ENCODE measurements around the gene DAAM1.

DAAM1 gene

DNA sequence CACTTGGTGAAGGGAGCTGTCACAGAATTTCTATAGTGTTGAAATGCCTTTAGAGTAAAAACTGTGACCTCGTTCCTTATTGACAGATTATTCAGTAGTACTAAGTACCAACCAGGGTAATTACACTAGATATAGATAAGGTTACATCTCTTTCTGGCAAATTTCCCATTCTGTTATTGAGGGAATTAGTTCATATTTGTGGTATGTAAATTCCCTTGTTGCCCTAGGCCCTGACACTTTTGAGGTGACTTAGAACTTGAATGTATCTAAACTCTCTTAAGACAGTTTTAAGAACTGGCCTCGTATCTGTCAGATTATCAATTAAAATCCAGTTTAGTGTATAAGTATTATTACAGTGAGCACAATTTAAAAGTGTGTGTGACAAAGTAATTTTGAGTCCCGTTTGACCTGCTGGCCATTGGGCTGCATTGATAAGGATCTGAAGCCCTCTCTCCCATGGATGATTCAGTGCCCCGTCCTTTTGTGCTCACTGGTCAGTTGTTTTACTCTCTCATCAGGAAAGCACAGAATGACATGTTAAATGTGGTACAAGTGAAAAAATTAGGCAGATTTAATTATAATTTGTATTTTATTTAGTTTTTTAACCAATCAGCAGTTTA, 153.5 kb downstream of the DAAM1 start:
- DNase-seq (ENCODE audit: low read depth in 2 of 2), result no peak

- no peak for DNase-seq (ENCODE audit: low read depth in 2 of 2)
Measured at GRCh38 chr14:59342516-59343484, 154.3 kb downstream of the DAAM1 start.

- no peak for DNase-seq (ENCODE audit: low read depth in 2 of 2)
Measured at GRCh38 chr14:59343585-59343984, 155.1 kb downstream of the DAAM1 start.

DNA sequence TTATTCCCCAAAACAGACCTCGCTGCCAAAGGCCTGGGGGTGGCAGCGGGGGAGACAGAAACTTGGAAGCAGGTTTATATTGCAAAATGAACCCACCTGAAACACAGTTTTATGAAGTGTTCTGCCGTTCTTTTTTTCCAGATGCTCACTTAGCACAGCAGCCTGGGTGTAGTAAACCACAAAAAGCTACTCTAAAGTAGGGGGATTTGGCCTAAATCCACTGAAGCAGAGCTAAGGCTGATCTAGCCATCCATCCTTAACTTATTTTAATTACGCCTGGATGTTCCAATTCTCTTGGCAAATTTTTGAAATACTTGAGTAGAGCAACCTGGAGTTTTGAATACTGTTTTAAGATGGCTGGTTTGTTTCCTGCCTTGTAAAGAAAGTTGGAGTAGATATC, 155.5 kb downstream of the DAAM1 start:
- no peak for DNase-seq (ENCODE audit: low read depth in 2 of 2)

DNA sequence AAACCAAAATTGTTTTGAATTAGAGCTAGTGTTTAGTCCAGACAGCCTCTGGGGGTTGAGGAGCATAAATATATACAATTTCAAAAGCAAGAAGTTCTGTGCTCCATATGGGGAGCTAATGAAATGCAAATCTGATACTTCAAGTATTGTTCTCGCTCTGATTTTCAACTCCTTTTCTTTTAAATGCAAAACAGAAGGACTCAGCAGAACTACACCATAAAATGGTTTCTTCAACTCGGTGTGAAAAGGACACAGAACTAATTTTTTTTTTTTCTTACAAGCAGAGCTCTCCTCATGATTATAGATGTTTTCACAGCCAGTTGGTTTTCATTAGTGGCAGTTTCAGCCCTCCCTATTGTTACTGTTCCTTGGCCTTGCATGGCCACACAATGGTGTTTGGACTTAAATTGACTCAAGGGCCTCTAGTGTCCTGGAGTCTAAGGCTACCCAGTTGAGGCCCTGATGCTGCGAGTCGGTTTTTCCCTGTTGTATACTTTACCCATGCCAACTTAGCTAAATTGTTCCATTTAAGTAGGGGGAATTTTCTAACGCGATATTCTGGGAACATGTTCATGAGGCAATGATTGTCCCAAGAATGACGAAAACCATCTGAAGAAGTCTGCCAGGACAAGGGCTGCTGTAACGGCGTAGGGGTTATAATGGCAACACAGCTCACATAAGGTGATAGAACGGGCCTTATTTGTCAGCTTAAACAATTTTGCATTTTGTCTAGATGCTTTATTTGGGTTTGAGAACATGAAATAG, 156.4 kb downstream of the DAAM1 start:
- no peak for DNase-seq (ENCODE audit: low read depth in 2 of 2)

DNA sequence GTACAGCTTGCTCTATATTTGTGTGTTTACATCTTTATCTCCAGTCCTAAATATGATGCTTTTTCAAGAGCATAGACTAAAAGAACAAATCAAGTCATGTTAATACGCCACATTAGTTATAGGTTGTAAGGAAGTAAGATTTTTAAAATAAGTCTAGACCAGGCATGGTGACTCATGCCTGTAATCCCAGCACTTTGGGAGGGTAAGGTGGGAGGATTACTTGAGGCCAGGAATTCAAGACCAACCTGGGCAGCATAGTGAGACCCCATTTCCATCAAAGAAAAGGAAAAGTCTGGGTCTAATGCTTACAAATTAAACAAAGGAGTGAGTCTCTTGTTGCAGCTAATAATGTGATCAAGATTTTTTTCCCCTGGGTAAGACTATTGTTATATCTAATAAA, 157.9 kb downstream of the DAAM1 start:
- no peak for DNase-seq (ENCODE audit: low read depth in 2 of 2)

GRCh38 chr14:59346796-59347510, 158.5 kb downstream of the DAAM1 start:
- no peak for DNase-seq (ENCODE audit: low read depth in 2 of 2)

- no peak for DNase-seq (ENCODE audit: low read depth in 2 of 2)
Measured at GRCh38 chr14:59347511-59347900, 159.0 kb downstream of the DAAM1 start.

DNA sequence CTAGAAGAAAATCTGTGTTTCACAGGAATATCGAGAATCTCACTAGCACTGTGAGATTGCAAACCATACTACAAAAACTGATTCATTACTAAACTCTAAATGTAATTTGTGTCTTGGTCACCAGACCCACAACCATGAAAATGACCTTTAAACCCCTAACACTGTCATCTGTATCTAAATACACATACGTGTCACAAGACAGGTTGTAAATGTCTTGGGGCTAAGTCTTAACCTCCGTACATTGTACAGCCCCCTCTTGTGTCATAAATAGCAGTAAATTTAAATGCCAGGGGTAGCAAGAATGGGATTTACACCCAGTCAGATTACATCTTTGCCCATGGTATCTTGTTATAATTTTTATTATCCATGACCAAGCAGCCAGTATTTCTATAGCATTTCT, 159.4 kb downstream of the DAAM1 start:
- DNase-seq (ENCODE audit: low read depth in 2 of 2), result no peak

GRCh38 chr14:59349258-59349701, 160.8 kb downstream of the DAAM1 start:
- no peak for DNase-seq (ENCODE audit: low read depth in 2 of 2)

DNA sequence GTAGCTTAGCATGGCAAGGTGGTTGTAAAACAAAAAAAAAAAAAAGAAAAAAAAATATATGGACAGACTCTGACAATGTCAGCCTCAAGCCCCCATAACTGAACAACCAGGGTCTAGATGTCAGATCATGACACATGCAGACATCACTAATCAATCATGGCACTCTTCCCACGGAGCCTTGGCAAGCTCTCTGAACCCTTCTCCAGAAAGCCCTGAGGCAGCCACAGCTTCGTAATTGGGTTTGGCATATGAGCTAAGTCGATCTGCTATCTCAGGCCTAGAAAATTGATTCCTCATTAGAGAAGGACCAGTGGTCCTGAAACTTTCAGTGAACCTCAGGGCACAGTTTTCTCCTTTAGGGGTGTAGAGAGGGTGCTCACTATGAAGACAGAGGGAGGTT, 164.5 kb downstream of the DAAM1 start:
- DNase-seq (ENCODE audit: low read depth in 2 of 2), result no peak

GRCh38 chr14:59354666-59355065, 166.2 kb downstream of the DAAM1 start:
- DNase-seq (ENCODE audit: low read depth in 2 of 2), result no peak

GRCh38 chr14:59355091-59355490, 166.6 kb downstream of the DAAM1 start:
- DNase-seq (ENCODE audit: low read depth in 2 of 2), result no peak

DNA sequence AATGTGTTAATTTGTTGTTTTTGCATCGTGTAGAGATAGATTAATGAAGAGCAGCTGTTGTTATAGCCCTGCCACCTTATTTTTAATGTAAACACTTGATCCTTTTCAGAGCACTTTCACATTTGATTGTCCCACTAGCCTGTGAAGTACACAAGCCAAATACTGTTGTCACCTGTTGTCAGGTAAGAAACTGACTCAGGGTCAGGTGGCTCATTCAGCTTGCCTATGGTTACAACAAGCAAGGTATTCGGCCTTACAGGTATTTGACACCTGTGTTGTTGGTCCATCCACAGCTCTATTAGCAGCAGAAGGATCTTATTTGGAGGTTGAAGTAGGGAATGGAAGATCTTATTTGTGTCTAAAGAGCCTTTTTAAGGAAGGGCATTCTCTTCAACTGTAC, 167.8 kb downstream of the DAAM1 start:
- no peak for DNase-seq (ENCODE audit: low read depth in 2 of 2)

DNA sequence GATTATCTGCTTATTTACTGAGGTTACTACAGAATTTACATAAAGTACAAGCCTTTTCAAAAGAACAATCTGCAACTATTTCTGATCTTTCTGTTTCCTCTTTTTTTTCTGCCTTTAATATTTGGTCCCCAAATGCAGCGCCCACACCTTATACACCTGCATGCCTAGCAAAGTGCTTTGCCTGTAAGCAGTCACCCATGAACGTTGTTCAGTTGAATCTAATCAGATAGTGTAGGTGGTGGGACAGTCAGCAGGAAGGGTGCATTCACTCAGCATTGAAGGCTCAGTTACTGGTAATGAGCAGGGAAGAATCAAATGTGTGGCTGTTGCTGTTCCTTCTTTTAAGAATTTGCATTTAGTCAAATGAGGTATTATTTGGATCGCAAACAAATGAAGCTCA, 168.3 kb downstream of the DAAM1 start:
- no peak for DNase-seq (ENCODE audit: low read depth in 2 of 2)

GRCh38 chr14:59358102-59358501, 169.6 kb downstream of the DAAM1 start:
- DNase-seq (ENCODE audit: low read depth in 2 of 2), result no peak

DNA sequence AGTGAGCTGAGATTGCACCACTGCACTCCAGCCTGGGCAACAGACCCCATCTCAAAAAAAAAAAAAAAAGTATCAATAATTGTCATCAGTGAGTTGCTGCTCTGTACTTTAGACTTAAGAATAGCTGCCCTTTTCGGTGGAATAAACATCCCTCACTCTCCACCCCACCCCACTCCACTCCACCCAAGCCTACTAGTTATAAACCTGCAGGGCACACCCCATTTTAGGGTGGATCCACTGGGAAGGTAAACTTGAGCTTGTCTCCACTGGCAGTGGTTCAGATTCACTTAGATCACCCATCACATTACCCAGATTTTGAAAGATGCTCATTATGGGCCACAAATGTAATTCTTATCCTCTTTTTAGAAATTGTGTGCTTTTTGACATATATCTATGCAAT, 170.3 kb downstream of the DAAM1 start:
- DNase-seq (ENCODE audit: low read depth in 2 of 2), result no peak

GRCh38 chr14:59359431-59360124, 171.1 kb downstream of the DAAM1 start:
- DNase-seq (ENCODE audit: low read depth in 2 of 2), result no peak

GRCh38 chr14:59360233-59360632, 171.8 kb downstream of the DAAM1 start:
- DNase-seq (ENCODE audit: low read depth in 2 of 2), result no peak

DNA sequence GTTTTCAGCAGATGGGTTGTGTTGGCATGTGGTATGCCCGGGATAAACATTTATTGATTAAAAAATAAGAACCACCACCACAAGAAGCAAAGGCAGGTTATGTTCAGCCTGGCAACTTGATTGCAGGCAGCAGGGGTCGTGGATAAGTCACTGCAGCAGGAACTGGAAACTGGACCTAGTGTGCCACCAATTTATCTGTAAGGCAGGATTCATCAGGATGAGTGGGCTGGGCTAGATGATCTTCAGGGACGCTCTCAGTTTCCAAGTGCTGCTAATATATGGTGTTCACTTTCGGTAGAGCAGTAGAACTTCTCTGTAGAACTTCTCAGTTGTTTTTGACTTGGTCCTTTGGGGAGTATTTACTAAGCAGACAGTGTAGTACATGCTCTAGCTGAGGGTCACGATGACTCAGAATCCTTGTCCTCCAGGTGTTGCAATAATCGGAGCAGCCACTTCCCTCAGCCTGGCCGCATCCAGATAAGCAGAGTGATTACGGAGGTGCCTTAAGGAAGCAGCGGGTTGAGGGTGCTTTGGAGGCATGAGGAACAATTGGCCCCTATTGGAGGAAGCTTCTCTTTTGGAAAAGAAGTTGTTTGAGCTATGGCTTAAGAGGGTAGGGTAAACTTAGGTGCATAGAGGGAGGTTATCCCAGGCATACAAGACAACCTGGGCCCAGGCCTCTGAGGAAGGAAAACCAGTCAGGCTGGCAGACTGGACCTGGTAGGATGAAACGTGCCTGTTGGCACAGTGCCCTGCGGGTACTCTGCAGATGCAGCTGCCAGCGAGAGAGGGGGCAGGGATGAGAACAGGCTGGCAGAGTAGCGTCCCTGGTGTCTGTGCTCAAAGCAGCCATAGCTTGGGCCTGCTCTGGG, 172.7 kb downstream of the DAAM1 start:
- no peak for DNase-seq (ENCODE audit: low read depth in 2 of 2)
